HG03135 (cell line): ENCODE data around the gene NUDT21.
"Not testable (repeated sequence)": the region's sequence is repeated elsewhere in the genome, so short reads cannot be mapped to it uniquely, and the experiment has no call there.

Source experiments
- ATAC-seq: cut with Tn5 transposase; IDR thresholded peaks from one replicate; pipeline ENCODE4 v1.9.1; 2021; ENCODE audit warnings: mild to moderate bottlenecking, moderate library complexity; ENCODE audit not compliant: unreplicated experiment

Gene NUDT21

GRCh38 chr16:56420613-56421012 is 30.5 kb downstream of the NUDT21 start:
- no peak for ATAC-seq

GRCh38 chr16:56419740-56420548 is 31.2 kb downstream of the NUDT21 start:
- no peak for ATAC-seq

GRCh38 chr16:56417138-56417537 is 34.0 kb downstream of the NUDT21 start:
- ATAC-seq: no peak

- no peak for ATAC-seq
These were observed 35.3 kb downstream of the NUDT21 start for GRCh38 chr16:56415875-56416274.

- ATAC-seq: no peak
These were observed 36.8 kb downstream of the NUDT21 start for GRCh38 chr16:56414366-56414765.

- no peak for ATAC-seq
These were observed 37.8 kb downstream of the NUDT21 start for GRCh38 chr16:56413381-56413780.

GRCh38 chr16:56411624-56412023 is 39.5 kb downstream of the NUDT21 start:
- ATAC-seq: no peak

GRCh38 chr16:56411123-56411522 is 40.0 kb downstream of the NUDT21 start:
- ATAC-seq: no peak

- ATAC-seq: no peak
These were observed 41.9 kb downstream of the NUDT21 start for GRCh38 chr16:56409195-56409594.

GRCh38 chr16:56408379-56409098 is 42.6 kb downstream of the NUDT21 start:
- ATAC-seq: no peak

- no peak for ATAC-seq
These were observed 45.0 kb downstream of the NUDT21 start for GRCh38 chr16:56405977-56406672.

GRCh38 chr16:56401482-56401881 is 49.6 kb downstream of the NUDT21 start:
- ATAC-seq: no peak

- ATAC-seq: no peak
These were observed 50.7 kb downstream of the NUDT21 start for GRCh38 chr16:56400458-56400857.

- no peak for ATAC-seq
These were observed 51.6 kb downstream of the NUDT21 start for GRCh38 chr16:56399486-56399885.

- ATAC-seq: no peak
These were observed 52.1 kb downstream of the NUDT21 start for GRCh38 chr16:56399047-56399446.

- not testable (repeated sequence) for ATAC-seq
These were observed 54.4 kb downstream of the NUDT21 start for GRCh38 chr16:56396724-56397123.

- no peak for ATAC-seq
These were observed 61.6 kb downstream of the NUDT21 start for GRCh38 chr16:56389554-56389953.

- ATAC-seq: no peak
These were observed 62.9 kb downstream of the NUDT21 start for GRCh38 chr16:56388209-56388608.

- no peak for ATAC-seq
These were observed 63.7 kb downstream of the NUDT21 start for GRCh38 chr16:56387396-56387795.

- ATAC-seq: no peak
These were observed 66.9 kb downstream of the NUDT21 start for GRCh38 chr16:56384074-56384721.

- ATAC-seq: no peak
These were observed 68.2 kb downstream of the NUDT21 start for GRCh38 chr16:56382901-56383355.
